ENCODE results near the gene C1orf167.

DNA sequence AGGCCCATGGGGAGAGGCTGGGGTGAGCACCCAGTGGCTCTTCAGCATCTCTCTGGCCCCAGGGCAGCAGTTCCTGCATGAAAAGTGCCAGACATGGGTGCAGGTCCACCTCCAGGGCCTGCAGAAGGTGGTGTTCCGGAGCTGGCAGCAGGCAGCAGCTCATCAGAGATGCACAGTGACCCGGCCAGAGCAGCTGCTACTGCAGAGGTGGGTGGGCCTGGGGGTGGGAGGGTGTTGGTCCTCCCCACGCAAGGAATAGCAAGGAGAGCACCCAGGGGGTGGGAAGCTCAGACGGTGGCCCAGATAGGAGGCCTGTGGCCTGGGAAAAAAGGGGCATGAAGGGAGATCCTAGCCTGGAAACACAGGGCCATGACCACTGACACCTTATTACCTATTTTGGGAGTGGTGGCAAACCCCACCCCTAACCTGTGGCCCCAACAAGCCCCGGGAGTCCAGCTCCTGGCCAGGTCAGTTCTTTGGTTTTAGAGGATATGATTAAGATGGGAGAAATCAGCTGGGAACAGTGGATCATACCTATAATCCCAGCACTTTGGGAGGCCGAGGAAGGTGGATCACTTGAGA, 20.2 kb downstream of the C1orf167 start:
- TF ChIP-seq, protein P1, sequence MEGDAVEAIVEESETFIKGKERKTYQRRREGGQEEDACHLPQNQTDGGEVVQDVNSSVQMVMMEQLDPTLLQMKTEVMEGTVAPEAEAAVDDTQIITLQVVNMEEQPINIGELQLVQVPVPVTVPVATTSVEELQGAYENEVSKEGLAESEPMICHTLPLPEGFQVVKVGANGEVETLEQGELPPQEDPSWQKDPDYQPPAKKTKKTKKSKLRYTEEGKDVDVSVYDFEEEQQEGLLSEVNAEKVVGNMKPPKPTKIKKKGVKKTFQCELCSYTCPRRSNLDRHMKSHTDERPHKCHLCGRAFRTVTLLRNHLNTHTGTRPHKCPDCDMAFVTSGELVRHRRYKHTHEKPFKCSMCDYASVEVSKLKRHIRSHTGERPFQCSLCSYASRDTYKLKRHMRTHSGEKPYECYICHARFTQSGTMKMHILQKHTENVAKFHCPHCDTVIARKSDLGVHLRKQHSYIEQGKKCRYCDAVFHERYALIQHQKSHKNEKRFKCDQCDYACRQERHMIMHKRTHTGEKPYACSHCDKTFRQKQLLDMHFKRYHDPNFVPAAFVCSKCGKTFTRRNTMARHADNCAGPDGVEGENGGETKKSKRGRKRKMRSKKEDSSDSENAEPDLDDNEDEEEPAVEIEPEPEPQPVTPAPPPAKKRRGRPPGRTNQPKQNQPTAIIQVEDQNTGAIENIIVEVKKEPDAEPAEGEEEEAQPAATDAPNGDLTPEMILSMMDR (IDR thresholded peaks at IDR 0.05; ENCODE audit: low read length) = no peak
- TF ChIP-seq EZH2 (optimal IDR thresholded peaks at IDR 0.05; ENCODE audit: low read depth, low read length) (no peak), EZH2phosphoT487 (IDR thresholded peaks at IDR 0.05; ENCODE audit: low read length) (no peak)

Data from MM.1S (cell line).